GM19035 (cell line): ENCODE data around the gene ZNF644.
"Not testable (repeated sequence)": the region's sequence is repeated elsewhere in the genome, so short reads cannot be mapped to it uniquely, and the experiment has no call there.

Experiments used
- ATAC-seq: cut with Tn5 transposase; IDR thresholded peaks from one replicate; pipeline ENCODE4 v1.9.1; 2021; ENCODE audit not compliant: unreplicated experiment

ZNF644 gene

GRCh38 chr1:91021686-91022517, at the start of gene ZNF644:
Gene ZNF644, minus strand, starts transcription at chr1:91022035. Its CDS starts 39,682 bp downstream, at chr1:90982353.
- ATAC-seq = peak; percentile 83

DNA sequence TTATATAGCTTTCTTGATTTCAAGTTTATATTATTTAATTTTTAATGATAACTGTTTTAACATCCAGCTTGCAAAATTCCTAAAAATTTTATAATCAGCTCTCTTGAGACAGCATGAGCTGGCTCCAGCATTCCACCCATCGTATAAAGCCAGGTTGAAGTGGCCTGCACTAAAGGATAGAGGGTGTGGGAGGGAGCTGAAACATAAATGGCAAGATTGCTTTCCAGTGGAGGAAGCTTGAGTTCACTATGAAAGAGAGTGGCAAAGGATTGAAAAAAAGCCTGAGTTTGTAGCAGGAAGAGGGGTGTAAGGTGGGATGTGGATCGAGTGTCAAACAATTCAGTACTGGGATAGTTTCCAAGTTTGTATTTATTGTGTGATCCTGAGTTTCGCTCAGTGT, 48.5 kb upstream of the ZNF644 start:
- no peak for ATAC-seq

- no peak for ATAC-seq
Measured at GRCh38 chr1:91066538-91066937, 44.7 kb upstream of the ZNF644 start.

GRCh38 chr1:91065337-91065736, 43.5 kb upstream of the ZNF644 start:
- no peak for ATAC-seq

- not testable (repeated sequence) for ATAC-seq
Measured at GRCh38 chr1:91063403-91063802, 41.6 kb upstream of the ZNF644 start.

DNA sequence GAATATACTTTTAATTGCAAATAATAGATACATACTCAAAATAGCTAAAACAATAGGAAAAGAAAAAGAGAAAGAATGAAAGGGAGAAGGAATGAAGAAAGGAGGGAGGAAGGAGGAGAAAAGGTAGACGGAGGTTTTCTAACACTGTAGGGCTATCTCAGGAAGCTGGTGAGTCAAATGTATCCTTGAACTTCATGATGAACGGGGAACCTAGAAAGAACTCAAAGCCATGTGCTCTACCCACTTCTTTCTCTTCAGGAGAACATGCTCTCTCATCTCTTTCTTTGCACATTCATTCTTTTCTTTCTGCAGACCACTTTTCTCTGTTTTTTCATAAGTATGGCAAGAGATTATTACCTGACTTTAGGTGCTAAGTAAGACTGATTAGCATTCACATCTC, 37.3 kb upstream of the ZNF644 start:
- no peak for ATAC-seq

- no peak for ATAC-seq
Measured at GRCh38 chr1:91057784-91058183, 35.9 kb upstream of the ZNF644 start.

- ATAC-seq = peak; percentile 72
Measured at GRCh38 chr1:91054780-91055481, 33.1 kb upstream of the ZNF644 start.

DNA sequence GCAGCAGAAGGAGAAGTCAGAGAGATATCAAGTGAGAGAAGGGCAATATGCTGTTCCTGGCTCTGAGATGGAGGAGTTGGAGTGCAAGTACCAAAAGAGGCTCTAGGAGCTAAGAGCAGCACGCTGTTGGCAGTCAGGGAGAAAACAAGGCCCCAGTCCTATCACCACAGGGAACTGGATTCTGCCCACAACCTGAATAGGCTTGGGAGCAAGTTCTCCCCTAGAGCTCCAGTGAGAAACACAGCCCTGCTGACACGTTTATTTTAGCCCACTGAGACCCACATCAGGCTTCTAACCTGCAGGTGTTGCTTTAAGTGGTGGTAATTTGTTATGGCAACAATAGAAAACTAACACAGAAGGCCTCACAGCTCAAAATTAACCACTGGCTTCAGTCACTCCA, 31.8 kb upstream of the ZNF644 start:
- ATAC-seq = no peak

DNA sequence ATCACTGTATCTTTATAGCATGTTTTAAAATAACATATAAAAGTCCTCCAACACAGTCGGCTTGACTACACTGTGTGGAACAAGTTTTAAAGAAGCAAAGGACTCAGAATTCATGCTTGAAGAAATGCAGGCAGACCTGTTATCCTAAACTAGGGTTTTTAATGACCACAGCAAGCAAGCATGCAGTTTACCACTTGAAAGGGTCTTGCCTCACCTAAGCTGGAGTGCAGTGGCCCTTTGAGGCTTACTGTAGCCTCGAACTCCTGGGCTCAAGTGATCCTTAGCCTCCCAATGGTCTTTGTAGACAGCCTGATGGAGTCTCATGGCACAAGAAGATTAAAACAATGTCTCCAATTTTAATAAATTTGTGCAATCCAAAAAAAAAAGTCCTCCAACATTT, 27.7 kb upstream of the ZNF644 start:
- ATAC-seq = not testable (repeated sequence)

DNA sequence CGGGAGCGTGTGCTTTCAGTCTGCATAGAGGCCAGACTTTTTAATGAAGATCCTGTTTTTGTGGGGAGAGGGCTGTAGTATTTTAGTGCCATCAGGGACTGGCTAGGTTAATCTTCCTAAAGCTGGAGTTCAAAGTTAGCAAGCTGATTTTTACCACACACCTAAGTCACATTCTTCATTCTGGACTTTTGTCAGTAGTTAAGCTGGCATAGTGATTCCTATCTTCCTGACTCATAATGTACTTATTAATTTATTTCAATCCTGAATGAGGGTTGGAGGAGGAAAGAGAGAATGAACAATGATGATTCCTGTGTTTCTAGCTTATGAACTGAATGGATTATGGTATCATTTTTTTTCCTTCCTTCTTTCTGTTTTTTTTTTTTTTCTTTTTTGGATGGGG, 24.9 kb upstream of the ZNF644 start:
- ATAC-seq = no peak

DNA sequence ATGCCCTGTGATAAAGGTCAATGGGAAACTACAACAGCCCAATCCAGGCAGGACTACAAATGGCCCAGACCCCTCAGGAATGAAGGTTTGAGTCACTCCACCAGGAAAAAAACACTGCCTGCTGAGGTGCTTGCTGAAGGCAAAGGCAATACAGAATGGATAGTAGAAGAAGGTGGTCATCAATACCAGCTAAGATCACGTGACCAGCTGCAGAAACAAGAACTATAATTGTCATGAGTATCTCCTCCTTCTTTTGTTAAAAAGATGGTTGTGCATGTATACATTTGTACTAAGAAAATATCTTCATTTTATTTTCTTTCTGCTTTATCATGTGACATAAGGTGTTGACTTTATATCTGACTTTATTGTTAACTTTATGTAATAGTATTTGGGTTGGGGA, 23.4 kb upstream of the ZNF644 start:
- no peak for ATAC-seq

DNA sequence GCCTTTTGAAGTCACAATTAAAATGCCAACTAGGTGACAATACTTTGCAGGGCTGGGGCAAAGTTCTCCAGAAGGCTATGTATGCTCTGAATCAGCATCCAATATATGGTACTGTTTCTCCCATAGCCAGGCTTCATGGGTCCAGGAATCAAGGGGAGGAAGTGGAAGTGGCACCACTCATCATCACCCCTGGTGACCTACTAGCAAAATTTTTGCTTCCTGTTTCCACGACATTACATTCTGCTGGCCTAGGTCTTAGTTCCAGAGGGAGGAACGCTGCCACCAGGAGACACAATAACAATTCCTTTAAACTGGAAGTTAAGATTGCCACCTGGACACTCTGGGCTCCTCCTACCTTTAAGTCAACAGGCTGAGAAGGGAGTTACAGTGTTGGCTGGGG, 22.9 kb upstream of the ZNF644 start:
- not testable (repeated sequence) for ATAC-seq

DNA sequence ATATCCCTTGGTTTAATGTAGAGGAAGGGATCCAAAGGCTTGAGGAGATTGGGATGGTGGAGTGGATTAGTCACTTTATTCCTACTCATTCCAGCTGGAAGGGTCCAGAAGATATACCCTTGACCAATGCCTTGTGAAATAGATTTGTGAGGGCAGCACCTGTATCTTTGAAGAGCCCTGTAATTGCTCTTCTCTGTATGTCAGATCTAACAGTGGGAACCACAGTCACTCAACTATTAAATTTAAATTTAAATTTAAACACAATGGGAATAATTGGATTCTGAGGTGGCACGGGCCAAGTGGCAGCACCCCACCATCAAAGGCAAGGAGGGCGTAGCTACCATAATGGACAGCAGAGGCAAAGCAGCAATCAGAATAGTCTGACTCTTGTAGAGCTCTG, 20.5 kb upstream of the ZNF644 start:
- ATAC-seq = not testable (repeated sequence)

DNA sequence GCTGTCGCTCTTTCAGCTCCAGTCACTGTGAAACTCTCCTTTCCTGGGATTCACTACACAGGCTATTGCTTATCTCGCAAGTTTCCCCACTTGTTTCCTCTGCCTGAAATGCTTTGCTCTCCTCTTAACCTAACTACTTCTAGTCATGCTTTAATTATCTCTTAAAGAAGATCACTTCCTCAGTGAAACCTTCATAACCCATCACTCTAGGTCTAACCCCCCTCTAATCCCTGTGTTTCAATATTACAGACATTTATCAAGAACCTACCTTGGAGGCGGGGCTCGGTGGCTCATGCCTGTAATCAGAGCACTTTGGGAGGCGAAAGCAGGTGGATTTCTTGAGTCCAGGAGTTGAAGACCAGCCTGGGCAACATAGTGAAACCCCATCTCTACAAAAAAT, 16.7 kb upstream of the ZNF644 start:
- no peak for ATAC-seq

- no peak for ATAC-seq
Measured at GRCh38 chr1:91036894-91037829, 15.3 kb upstream of the ZNF644 start.

DNA sequence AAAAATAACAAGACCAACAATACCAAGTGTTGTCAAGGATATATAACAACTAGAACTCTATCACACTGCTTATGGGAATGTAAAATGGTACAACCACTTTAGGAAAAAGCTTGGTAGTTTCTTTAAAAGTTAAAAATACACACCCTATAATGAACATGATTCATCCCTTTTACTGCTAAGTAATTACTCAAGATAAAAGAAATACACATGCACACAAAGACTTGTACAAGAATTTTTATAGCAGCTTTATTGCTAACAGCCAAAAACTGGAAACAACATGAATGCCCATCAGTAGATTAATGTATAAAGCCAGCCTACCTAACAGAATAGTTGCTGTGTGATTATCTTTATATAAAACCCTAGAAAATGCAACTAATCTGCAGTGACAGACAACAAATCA, 10.5 kb upstream of the ZNF644 start:
- ATAC-seq = no peak

GRCh38 chr1:91031081-91031480, 9.2 kb upstream of the ZNF644 start:
- ATAC-seq = no peak

GRCh38 chr1:91026777-91027176, 4.9 kb upstream of the ZNF644 start:
- ATAC-seq = no peak

- no peak for ATAC-seq
Measured at GRCh38 chr1:91026320-91026719, 4.5 kb upstream of the ZNF644 start.

DNA sequence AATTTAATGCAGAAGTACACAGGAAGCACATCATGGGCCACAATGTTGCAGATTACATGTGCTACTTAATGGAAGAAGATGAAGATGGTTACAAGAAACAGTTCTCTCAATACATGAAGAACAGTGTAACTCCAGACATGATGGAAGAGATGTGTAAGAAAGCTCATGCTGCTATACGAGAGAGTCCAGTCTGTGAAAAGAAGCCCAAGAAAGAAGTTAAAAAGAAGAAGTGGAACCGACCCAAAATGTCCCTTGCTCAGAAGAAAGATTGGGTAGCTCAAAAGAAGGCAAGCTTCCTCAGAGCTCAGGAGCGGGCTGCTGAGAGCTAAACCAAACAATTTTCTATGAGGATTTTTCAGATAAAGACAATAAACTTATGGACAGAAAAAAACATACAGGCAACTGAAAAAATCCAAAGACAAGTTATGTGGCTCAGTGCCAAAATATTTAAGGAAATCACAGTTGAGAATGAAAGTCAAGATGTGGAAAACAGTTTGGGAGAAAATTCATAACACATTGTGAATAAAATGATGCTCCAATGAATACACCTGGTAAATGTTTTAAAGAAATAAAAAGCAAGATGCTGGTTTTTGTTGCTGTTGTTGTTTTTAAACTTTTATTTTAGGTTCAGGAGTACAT, 2.8 kb upstream of the ZNF644 start:
- ATAC-seq = no peak
